Left cardiac atrium (tissue), 4 donors: ENCODE data around the gene DIAPH2. TPM values are rescaled to one million over a fixed set of nuclear protein-coding genes. Genes with fewer than 3 reads are reported as not detected.

Experiments used
- ATAC-seq, 2 donors: fragments of 200-7000 bp; cut with Tn5 transposase; one replicate each; pipeline ENCODE4 v1.9.1; 2020; ENCODE audit warnings: mild to moderate bottlenecking in 2 of 2, moderate library complexity in 2 of 2
- DNase-seq: peaks from one replicate; pipeline ENCODE4 v3.0.0-alpha.2; 2020
- intact Hi-C, 2 donors: fragments of 100-400 bp; cut with DNase I; formaldehyde crosslinking; loops; one replicate each; pipeline versions ENCODE4 v1.14.1 to v1.15.1; 2022 to 2023
- total RNA-seq, 2 donors: library from RNA; stranded (reverse); fragmentation: NEBNext Ultra II Directional; extraction: Animal tissue kit (Norgen Biotek cat#: 25700); gene quantifications; one replicate each; pipeline ENCODE4 v1.2.1, GENCODE V29; 2021
- donor health status: DM: no; HTN: yes; CAD: no.
- donor health status: DM: no; HTN: yes; CAD: no; lungs with severe emphysema.
- donor health status: DM: yes; HTN: yes; CAD: no.
- donor health status: Dilated cardiomyopathy.

The DIAPH2 gene
- total RNA-seq, 2 donors from 2014 or later, result 13.0 to 13.3 TPM

DNA sequence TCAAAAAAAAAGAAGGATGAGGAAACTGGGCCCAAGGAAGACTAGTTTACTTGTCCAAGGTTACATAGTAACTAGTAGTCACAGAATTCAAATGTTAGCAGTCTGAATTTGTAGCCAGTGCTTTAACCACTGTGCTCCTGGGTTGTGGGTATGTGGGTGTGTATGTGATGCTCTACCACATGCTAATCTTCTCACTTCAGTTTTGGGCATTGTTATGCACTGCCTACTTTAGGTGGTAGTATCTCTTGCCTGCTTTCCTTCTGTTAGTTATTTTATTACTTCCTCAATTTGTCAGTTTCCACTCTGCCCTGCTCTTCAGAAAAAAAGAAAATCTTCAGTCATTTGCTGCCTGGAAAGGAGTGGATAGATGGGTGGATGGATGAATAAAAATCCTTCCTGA, 418.3 kb downstream of the DIAPH2 start:
- ATAC-seq, result no peak
- intact Hi-C loops, result no loop called here
- DNase-seq, result no peak

DNA sequence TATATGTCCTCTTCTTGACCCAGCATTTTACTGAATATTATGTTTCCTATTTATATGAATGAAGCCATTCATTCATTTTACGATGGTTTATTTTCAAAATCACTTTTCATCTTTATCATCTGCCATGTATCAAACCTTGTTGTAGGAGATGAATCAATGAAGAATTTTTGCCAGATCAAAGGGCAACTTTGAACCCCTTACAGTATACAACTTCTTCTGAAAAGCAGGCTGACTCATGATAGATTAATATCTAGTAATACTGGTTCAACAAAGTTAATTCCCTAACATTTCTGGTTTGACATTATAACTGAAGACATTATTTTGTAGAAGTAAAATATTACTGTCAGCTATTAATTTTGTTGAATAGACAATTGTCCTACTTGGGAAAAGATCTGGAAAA, 425.1 kb downstream of the DIAPH2 start:
- no peak for DNase-seq
- intact Hi-C loops, result no loop called here
- ATAC-seq, result no peak

DNA sequence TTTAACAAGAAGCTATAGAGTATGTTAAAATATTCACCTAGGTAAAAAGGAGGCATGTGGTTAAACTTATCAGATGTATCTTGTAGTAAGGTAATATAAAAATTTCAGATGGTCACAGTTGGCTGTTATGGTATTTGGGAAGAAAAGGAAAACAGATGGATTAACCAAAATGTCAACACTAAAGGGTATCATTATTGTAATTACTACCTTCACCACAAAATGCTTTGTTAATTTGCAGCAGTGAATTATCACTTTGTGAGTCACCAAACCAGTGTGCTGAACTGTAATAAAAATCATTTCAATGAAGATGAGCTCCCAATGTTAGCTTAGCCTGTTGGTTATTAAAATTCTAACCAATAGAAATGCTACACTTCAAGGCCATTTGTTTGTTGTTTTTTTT, 432.9 kb downstream of the DIAPH2 start:
- ATAC-seq, result no peak
- intact Hi-C loops, result no loop called here
- no peak for DNase-seq

DNA sequence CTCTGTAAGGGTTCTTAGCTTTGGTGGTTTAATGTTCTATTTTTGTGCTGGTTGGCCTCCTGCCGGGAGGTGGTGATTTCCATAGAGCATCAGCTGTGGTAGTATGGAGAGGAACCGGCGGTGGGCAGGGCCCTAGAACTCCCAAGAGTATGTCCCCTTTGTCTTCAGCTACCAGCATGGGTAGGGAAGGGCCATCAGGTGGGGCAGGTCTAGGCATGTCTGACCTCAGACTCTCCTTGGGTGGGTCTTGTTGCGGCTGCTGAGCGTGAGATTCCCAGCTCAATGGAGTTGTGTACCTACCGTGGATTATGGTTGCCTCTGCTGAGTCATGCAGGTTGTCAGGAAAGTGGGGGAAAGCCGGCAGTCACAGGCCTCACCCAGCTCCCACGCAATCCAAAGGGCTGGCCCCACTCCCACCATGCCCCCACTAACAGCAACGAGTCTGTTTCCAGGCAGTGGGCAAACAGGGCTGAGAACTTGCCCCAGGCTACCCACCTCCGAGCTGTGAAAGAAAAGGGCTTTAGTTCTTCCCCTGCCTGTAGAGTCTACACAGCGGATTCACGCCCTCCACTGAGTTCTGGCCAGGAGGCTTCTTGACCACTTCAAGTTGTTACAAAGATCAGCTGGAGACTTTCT, 434.9 kb downstream of the DIAPH2 start:
- intact Hi-C loops, result no loop called here
- DNase-seq (no peak), ATAC-seq (no peak)

DNA sequence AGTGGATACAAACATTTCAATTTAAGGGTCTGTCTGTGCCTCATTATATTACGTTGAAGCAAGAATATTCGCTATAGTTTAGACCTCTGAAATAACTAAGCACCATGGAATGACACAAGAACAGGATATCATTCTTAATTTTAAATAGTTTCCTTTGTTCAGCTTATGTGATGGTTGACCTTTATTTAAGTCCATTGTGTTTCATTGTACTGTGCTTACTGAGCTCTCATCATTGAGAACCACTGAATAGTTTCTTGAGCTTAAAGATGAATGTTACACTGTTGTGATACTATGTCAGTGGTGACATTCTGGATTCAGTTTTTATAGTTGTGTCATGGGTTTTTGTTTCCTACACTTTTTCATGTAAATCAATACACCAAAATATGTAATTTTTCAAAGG, 438.4 kb downstream of the DIAPH2 start:
- intact Hi-C loops, result no loop called here
- ATAC-seq, result no peak
- no peak for DNase-seq

DNA sequence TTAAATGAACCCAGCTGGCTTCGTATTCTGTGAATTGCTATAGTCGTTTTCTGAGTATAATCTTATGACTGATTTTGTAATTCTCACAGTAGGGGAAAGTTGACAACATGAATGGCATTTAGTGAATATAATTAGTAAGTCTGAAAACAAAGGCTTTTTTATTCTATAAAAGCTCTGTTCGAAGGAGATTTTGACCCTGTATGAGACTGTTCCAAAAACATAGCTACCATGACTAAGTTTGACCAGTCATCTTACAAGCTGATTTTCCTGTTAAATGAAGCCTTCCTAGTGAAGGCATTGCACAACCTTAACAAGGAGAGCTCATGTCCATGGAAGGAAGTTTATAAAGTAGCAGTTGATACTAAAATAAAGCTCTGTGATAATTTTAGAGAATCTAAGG, 441.4 kb downstream of the DIAPH2 start:
- ATAC-seq (no peak), DNase-seq (no peak)
- intact Hi-C loops, result no loop called here

DNA sequence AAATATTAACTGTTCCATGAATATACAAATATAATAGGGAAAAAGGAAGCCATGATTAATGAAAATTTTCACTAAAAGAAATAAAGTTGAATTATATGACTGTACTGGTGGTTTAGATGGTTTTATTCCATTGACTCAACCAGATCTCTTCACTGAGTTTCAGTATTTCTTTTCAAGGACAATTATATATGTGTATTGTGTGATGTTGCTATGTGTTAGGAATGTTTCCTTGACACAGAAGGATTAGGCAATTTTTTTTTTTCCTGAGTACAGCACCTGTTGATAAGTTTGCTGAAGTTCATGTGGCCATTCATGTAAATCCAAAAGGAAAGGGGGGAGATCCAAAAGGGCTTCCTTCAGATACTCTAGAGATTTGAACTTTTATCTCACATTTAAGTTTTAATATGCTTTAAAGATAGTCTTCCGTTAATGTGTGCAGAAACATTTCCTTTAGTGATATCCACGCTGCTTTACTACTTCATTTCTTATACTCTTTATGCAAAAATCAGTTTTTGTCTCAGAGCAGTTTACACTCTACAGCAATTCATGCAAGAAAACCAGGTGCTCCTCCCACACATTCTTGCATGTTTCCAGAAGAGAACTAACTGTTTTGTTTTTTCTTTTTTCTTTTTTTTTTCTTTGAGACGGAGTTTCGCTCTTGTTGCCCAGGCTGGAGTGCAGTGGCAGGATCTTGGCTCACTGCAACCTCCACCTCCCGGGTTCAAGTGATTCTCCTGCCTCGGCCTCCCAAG, 448.2 kb downstream of the DIAPH2 start:
- intact Hi-C loops, result no loop called here
- DNase-seq, result no peak
- no peak for ATAC-seq

DNA sequence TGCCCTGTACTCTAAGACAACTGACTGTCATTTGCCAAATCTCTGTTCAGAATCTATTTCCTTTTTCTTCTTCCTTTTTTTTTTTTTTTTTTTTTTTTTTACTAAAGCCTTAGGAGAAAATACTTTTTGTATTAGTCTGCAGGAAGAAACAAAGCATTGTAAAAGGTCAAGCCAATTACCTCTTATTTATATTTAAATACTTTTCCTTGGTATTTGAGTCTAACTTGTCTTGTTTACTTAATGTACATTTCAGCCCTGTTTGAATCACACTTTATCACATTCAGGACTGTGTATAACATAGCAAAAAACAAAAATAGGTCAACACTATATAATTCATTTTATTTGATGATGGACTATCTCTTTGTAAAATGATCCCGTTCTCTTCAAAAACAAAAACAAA, 461.3 kb downstream of the DIAPH2 start:
- ATAC-seq (no peak), DNase-seq (no peak)
- intact Hi-C loops, result no loop called here

DNA sequence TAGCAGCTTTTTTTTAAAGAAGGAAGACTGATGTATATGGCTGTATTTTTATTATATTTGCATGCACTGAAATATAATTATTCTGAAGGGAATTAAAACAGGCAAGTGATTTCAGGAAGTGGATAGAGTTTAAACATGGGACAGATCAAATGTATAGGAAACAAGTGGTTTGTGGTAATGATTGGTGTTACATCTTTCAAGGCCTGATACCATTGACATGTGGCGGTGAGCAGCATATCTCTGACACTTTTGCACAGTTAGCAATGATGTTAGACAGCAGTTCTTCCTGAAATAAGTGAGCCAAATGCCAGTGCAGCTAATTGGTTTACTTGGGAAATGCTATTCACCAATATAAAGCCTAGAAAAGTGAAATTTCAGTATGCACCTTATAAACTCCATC, 471.2 kb downstream of the DIAPH2 start:
- ATAC-seq (no peak), DNase-seq (no peak)
- intact Hi-C loops, result no loop called here

DNA sequence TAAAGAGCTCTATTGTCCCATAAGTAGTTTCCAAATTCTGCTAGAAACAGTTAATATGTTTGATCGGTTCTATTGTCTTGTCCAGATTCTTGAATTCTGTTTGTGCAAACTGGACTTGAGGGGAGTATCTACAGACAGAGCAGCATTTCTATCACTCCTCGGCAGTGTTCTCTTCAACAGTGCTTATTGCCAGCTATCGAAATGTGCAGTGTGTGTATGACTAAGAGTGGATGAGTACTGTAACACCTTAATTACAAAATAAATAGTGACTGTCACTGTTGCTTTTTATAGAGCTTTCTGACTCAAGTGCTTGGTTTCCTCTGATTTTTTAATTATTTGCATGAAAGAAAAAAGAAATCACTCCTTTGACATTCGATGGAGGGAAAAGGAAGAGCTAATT, 473.6 kb downstream of the DIAPH2 start:
- DNase-seq (no peak), ATAC-seq (no peak)
- intact Hi-C loops, result no loop called here

DNA sequence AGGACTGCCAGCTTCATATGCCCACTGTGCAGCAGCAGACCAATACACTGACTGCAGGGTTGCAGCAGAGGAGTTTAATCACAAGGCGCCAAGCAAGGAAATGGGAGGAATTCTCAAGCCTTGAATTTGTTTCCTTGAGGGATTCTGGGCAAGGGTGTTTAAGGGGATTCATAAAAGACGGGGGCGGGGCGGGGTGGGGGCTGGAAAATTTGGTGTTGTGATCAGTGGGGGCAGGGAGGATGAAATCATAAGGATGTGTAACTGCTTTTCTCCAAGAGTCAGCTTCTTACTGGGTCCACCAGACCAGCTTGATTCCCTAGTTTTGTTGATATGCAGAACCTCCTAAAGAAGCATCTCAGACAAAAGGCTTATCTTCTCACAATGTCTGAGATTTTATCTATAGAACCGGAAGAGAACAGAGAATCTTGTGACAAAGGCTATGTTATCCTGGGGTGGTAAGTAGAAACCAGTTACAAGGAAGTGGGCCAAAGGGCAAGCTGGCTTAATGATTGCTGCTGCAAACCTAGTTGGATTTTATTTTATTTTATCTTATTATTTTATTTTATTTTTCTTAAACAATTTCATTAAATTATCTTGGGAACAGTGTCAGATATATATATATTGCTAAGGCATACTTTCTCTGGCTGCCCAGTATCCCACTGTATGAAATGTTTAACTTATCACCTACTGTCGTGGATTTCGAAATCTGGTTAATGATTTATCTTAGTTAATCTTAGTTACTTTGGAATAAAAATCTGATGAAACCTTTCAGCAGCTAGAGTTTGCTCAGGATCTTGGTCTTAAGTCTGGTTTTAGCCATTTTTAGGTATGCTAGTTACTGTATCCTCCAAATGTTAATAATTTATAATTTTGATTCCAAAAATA, 475.5 kb downstream of the DIAPH2 start:
- DNase-seq, result no peak
- ATAC-seq, result no peak
- intact Hi-C loops, result no loop called here

DNA sequence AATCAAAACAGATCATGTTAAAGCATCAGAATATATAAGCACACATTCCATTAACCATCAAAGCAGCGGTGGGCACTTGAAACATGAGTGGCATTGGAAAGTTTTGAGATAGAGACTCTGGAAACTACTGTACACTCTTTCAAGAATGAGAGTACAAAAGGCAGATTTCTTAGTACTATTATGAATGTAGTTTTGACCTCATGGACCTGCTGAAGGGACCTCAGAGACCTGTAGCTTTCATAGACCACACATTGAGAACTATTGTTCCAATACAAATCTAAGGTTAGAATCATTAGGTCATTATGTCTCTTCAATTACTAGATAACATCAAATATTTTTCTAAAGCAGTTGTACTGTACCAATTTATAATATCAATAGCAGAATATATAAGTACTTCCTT, 482.7 kb downstream of the DIAPH2 start:
- intact Hi-C loops, result no loop called here
- ATAC-seq (no peak), DNase-seq (no peak)

DNA sequence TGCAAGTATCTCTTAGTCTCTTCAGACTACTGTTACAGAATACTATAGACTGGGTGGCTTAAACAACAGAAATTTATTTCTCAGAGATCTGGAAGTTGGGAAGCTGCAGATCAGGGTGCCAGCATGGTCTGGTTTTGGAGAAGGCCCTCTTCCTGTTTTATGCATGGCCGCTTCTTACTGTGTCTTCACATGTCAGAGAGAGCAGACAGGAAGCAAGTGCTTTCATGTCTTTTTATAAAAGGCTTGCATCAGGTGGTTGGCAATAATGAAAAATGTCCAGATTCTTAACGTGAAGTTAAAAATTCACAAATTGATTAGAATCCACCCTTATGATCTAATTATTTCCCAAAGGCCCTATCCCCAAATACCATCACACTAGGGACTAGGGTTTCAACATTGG, 484.0 kb downstream of the DIAPH2 start:
- intact Hi-C loops, result no loop called here
- ATAC-seq (no peak), DNase-seq (no peak)

DNA sequence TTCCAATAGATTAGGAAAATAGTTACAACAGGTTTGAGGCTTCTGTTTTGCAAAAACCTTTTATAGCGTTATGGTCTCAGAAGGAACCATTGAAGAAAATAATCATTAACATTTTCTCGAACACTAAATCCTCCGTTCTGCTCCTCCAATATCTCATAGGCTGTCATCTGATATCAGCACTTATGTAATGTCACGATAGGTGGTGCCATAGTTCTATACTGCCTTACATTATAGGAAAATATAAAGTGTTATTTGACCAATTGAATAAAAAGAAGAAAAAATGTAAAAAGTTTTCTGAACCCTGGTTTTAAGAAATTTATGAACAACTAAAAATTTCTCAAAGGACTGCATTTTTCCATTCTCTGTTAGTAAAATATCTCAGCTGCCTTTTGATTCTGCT, 490.5 kb downstream of the DIAPH2 start:
- DNase-seq, result no peak
- no peak for ATAC-seq
- intact Hi-C loops, result no loop called here

DNA sequence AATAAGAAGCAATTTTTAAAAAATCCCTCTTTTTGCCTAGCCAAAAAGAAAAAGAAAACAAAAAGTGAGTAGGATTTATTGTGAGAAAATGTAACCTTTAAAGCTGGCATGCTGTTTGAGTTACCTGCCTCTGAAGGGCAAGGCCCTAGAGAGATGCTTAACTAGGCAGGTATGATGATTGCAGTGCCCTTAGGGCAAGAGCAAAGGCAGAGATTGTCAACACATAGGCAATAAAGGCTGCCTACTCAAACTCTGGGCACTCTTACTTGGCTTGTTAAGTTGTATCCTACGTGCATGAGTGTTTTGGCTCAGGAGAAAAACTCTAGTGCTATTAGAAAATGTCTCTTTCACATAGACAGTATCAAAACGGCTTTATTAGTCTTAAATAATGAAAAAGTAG, 505.0 kb downstream of the DIAPH2 start:
- no peak for DNase-seq
- intact Hi-C loops, result no loop called here
- ATAC-seq, result no peak

DNA sequence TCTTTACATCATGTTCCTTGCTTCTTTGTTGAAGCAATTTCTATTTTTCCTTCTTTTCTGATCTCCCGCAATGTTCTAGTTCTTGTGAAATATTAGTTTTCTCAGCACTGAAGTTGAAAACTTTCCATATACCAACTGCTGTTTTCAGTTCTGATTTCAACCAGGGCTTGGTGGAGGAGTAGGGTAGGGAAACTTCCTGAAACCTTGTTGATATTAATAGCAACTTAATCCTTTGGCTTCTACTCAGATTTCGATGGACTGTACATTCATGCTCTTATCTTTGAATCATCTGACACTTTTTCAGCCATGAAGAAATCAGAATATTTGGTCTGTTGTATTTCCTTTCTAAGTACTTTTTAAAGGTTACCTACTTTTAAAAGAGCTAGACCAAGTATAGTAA, 514.9 kb downstream of the DIAPH2 start:
- no peak for DNase-seq
- ATAC-seq, result no peak
- intact Hi-C loops, result no loop called here

DNA sequence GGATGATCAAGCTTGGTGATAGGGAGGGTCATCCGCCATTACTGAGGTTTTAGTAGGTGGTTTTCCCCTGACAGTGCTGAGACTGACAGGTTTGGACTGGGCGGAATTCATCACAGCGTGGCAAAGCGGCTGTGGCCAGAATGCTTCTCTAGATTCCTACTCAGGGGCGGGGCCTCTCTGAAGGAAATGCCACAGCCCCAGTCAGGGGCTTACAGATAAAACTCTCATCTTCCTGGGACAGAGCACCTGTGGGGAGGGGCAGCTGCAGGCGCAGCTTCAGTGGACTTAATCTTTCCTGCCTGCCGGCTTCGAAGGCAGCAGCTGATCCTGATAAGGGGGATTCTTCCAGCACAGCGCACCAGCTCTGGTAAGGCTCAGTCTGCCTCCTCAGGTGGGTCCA, 515.8 kb downstream of the DIAPH2 start:
- no peak for DNase-seq
- intact Hi-C loops, result no loop called here
- no peak for ATAC-seq

DNA sequence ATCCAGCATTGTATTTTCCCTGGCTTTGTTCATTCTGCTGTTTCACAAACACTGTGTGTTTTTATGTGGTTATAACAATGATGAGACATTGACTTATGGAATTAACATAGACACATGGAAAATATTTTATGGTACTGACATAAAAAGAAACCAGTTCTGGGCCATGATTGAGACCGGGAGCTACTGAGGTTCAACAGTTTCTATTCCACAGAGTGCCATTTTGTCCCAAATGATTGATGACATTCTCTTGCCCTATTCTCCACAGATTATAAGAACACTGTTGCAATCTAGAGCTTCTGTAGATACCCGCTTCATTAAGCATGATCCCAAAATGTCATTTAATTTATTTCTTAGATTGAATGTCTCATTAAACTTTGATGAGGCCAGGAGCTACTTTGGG, 525.9 kb downstream of the DIAPH2 start:
- no peak for DNase-seq
- intact Hi-C loops, result no loop called here
- ATAC-seq, result no peak

DNA sequence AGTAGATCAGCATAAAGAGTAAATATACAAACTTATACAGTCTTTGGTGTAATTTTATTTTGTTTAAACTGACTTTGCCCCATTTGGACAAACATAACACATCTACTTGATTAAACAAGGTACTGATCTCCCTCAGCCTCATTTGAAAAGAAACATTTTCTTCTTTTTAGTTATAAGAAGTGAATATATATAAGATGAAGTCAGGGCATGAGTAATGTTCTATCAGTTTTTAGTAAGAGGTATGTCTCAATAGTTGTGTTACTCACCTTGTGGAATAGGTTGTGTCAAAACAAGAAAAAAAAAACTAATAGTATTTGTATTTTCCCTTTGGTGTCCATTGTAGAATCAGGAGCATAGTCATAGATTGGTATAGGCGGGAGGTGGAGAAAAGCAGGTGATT, 526.4 kb downstream of the DIAPH2 start:
- DNase-seq (no peak), ATAC-seq (no peak)
- intact Hi-C loops, result no loop called here

DNA sequence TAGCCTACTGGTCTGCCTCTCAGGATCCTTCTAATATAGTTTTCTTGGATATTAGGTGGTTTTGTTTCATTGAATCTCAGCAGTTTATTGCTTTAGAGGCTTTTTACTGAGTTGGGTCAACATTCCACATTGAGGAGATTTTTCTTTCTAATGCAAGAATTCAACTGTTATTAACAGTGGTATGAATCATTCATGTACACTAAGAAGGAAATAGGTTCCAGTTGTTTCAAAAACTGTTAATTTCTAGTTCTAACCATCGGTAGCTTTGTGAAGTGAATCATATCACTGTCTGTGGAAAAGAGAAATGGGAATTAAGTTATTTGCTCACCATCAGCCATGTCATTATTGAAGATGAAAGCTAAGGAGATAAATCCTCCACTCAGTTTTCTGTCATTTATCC, 530.5 kb downstream of the DIAPH2 start:
- ATAC-seq, result no peak
- DNase-seq, result no peak
- intact Hi-C loops, result no loop called here
